DMS114 treated with DMSO at 0.1 percent for 48 hours (cell line): ENCODE measurements around the gene RRAS.

Source experiments
- DNase-seq: peaks from one replicate; lab custom pipeline; 2025; ENCODE audit not compliant: unreplicated experiment; lab: John Stamatoyannopoulos, UW

The RRAS gene

GRCh38 chr19:49640113-49640898 is at the start of gene RRAS:
RRAS (minus strand) TSS chr19:49640143; CDS start chr19:49640098, 45 bp downstream.
- DNase-seq, result peak; percentile 97

- DNase-seq, result no peak
These were observed 49.5 kb upstream of the RRAS start, which contains the start of gene ADM5 for GRCh38 chr19:49689133-49690078. ADM5 (plus strand) TSS chr19:49689594; CDS start chr19:49689838, 244 bp downstream.

DNA sequence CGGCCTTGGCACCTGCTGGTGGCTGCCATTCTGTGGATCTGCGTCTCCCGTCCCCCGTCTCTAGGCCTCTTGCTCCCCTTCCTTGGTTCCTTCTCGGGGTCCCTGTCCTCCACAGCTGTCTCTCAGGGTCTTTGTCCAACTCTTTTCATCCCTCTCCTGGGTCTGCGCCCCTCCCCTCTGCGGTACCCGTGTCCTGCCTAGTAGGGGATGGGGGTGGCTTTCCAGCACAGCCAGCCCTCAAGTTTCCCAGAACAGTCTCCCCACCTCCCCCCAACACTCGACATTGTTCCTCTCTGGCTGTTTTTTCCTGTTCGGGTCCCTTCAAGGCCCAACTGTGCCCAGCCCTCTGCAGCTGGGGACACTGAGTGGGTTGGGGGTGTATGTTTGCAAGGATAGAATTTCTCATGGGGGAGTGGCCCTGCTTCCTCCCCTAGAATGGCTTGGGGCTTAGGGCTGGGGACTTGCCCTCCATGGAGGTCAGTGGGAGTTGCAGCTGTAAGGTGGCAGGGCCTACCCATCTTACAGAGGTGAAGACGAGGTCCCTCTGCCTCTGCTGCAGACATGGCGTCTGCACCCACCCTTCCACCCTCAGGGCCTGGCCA is 48.7 kb upstream of the RRAS start:
- DNase-seq, result no peak

DNA sequence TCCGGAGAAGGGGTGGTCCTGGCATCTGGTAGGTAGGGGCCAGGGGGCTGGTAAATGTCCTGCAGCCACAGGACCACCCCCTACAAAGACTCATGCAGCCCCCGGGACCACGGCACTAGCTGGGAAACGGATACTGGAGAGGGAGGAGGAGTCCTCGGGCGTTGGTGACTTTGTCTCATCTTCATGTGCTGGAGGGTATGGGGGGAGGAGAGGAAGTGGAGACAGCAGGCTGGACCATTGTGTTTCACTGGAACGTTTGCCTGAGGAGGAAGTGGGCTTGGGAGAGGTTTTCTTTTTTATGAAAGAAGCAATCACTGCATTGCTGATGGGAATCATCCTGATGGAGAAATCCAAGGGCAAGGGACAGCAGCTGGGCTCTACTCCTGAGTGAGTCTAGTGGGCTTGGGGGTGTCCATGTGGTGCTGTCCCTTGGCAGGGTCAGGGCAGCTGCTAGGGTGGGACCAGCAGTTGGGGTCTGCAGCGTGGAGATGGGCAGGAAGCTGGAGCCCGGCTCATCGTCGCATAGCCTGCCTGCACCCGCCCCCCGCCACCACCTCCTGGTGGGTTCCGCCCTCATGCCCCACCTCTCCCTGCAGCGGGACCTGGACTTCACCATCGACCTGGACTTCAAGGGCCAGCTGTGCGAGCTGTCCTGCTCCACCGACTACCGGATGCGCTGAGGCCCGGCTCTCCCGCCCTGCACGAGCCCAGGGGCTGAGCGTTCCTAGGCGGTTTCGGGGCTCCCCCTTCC is 47.8 kb upstream of the RRAS start:
- DNase-seq, result peak; percentile 38

- DNase-seq, result no peak
These were observed 47.2 kb upstream of the RRAS start for GRCh38 chr19:49687150-49687549.

DNA sequence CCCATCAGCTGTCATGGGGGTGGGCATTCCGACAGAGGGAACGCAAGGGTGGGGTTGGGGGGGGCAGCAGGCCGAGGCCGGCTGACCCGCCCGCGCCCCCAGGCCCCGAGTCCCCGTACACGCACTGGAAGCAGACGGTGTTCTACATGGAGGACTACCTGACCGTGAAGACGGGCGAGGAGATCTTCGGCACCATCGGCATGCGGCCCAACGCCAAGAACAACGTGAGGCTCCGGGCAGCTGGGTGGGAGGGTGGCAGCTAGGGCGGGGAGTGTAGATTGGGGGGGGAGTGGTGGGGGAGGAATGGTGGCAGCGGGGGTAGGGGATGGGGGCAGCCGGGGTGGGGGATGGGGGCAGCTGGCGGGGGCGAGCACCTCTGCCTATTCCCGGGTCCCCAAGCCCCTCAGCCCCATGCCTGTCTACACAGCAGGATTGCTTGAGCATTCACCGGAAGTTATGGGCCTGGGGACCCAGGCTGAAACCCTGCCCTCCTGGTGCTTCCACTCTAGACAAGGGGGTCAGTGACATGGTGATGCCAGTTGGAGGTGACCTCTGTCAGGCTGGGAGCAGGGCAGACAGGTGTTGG is 46.7 kb upstream of the RRAS start:
- DNase-seq, result no peak

DNA sequence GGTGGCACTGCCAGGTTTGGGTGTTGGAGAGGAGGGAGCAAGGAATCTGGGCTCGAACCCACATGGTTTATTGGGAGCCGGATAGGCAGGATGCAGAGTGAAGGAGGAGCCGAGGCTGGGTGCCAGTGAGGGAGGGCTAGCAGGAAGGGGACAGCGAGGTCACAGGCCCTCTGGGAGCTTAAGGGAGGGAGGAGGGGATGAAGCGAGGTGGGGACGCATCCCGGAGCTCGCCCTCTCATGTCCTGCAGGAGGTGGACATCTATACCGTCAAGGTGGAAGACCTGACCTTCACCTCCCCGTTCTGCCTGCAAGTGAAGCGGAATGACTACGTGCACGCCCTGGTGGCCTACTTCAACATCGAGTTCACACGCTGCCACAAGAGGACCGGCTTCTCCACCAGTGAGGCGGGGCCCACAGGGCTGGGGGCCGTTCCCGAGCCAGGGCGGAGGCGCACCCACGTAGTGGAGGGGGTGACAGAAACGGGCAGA is 45.9 kb upstream of the RRAS start:
- no peak for DNase-seq

GRCh38 chr19:49684983-49685553 is 45.1 kb upstream of the RRAS start:
- no peak for DNase-seq

- DNase-seq, result no peak
These were observed 44.5 kb upstream of the RRAS start for GRCh38 chr19:49684251-49684982.

DNA sequence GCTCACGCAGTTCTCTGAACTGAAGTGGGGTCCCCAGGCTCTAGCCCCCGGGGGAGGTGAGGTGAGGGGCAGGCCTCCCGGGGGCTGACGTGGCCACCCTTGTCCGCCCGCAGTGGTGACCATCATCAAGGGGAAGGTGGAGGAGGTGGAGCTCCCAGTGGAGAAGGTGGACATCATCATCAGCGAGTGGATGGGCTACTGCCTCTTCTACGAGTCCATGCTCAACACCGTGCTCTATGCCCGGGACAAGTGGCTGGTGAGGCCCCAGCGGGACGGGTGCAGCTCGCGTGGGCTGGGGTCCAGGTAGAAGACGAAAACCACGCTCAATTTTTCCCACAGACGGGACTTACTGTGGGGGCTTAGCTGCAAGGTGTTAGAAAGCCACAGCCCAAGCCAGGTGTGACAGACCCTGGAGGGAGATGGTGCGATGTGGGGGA is 43.9 kb upstream of the RRAS start:
- no peak for DNase-seq

- no peak for DNase-seq
These were observed 42.3 kb upstream of the RRAS start for GRCh38 chr19:49682274-49682673.

- no peak for DNase-seq
These were observed 41.9 kb upstream of the RRAS start for GRCh38 chr19:49681830-49682229.

- DNase-seq, result peak; percentile 73
These were observed 40.7 kb upstream of the RRAS start for GRCh38 chr19:49680421-49681351.

GRCh38 chr19:49679771-49680413 is 39.9 kb upstream of the RRAS start:
- no peak for DNase-seq

DNA sequence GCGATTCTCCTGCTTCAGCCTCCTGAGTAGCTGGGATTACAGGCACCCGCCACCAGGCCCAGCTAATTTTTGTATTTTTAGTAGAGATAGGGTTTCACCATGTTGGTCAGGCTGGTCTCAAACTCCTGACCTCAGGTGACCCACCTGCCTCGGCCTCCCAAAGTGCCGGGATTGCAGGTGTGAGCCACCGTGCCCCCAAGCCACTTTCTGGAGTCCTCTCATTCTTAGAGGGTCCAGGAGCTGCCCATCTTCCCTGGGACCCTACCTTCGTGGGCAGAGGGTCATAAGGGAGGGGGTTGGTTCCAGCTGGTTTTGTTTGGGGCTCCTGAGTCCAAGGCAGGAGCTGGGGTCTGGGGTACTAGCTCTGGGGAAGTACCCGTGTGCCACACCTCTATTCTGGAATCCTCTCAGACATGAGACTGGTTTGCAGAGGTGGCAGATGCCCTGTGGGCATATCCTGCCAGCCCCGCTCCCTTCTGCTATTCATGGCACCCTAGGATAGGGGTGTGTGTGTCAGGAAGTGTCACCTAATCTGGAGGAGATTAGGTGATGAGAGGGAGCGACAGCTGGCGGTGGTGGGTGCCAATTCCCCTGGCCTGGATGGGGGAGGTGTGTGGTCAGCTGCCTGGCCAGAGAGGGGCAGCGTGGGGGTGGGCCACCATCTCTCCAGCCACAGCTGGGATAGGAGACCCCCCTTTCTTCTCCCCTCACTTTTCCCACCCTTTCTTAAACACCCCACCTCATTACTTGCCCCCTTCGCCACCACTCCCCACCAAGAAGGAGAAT is 39.2 kb upstream of the RRAS start:
- DNase-seq, result no peak

DNA sequence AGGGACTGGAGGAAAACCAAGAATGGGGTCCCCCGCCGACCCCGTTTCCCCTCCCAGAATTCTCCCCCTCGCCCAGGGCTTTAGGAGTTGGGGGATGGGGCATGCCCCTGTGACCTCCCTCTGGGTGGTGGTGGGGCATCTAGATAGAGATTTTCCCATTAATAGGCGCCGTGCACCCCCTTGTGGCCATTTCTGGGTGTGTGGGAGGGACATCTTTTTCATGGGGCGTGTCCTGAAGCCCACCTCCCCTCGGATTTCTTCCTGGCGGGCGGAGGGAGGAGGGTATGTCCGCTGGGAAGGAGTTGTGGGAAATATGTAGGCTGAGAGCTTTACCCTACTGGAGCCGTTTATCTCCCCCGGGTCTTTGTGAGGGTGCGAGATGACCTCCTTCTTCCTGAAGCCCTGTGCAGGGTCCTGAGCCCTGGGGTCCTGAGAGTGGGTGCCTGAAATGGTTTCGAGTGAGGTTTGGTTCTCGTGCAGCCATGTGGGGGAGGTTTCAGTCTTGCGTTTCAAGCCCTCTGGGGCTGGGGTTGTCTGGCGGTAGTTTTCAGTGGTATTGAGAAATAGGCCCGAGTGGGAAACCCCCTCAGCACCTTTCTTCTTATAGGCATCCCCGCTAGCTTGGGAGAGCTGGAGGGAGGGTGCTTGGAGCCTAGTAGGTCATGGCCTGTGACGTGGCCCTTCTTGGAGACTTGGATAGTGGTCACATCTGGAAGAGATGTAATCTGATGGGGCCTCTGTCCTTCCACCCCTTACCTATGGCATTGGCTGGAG is 38.1 kb upstream of the RRAS start:
- peak; percentile 48 for DNase-seq
